ENCODE data around the gene LRRC75B. TPM values are rescaled to one million over a fixed set of nuclear protein-coding genes. Genes with fewer than 3 reads are reported as not detected.

Gene LRRC75B
- total and polyA plus RNA-seq, 9 of the 15 experiments (the other 6 are each of a cell fraction or from before 2014, with no cell fraction given), result 0.10 to 2.8 (median 1.0) TPM; not detected in 1

GRCh38 chr22:24563246-24563645, 29.6 kb downstream of the LRRC75B start (continued):
- TF ChIP-seq CREB5 (CRISPR knock-in tag; IDR thresholded peaks at IDR 0.05) (no peak), RNF219 (CRISPR knock-in tag; IDR thresholded peaks at IDR 0.05) (no peak), THRA (IDR thresholded peaks at IDR 0.05) (no peak), MXI1 (IDR thresholded peaks at IDR 0.05; ENCODE audit: low read depth, low read length) (no peak), SMARCE1 (IDR thresholded peaks at IDR 0.05) (no peak), ZNF121 (CRISPR knock-in tag; conservative IDR thresholded peaks at IDR 0.05) (no peak)

GRCh38 chr22:24559471-24559870, 33.4 kb downstream of the LRRC75B start:
- H3K9me1 ChIP-seq (ENCODE audit: control insufficient read depth, insufficient read depth, low read length), result no peaks in the 10 kb centered on the region
- no peak for TF ChIP-seq ZNF174 (CRISPR knock-in tag; IDR thresholded peaks at IDR 0.05)
- TF ChIP-seq VEZF1 (CRISPR knock-in tag; IDR thresholded peaks at IDR 0.05), result no peak
- no peak for TF ChIP-seq CAMTA2 (CRISPR knock-in tag; conservative IDR thresholded peaks at IDR 0.05)
- H3K79me2 ChIP-seq (ENCODE audit: control insufficient read depth, insufficient read depth, low read length), result peaks cover 88% of the 10 kb centered on the region
- H3K36me3 ChIP-seq (ENCODE audit: control insufficient read depth, insufficient read depth, low read length), result peaks cover 66% of the 10 kb centered on the region
- H4K20me1 ChIP-seq (replicated peaks; ENCODE audit: control insufficient read depth, insufficient read depth, low read length), result peaks cover 11% of the 10 kb centered on the region
- no TSS peak for BruUV-seq (replicated peaks)
- DNase-seq (ENCODE audit: extremely low read depth in 1 of 4, low spot score in 3 of 4) (peak in 1 of 4 experiments; percentile 10), FAIRE-seq (no peak), ATAC-seq (no peak)
- no peaks in the 10 kb centered on the region for H3K27me3 ChIP-seq (ENCODE audit: control insufficient read depth in 2 of 2, insufficient read depth in 2 of 2, low read length in 2 of 2)
- no peak overlapping the region for H2AFZ ChIP-seq (ENCODE audit: low read depth, low read length)
- ChIA-PET CTCF (ENCODE audit: low intra/inter-chr PET ratio) (no interaction called here), POLR2A (interaction anchor here (1.8 kb wide), 1 partner anchor 10 kb away, joined by 4 read pairs; no protein-coding TSS in a partner anchor)
- H3K9me3 ChIP-seq (replicated peaks; ENCODE audit: control insufficient read depth, insufficient read depth, low read depth, low read length), result no peaks in the 10 kb centered on the region
- intact Hi-C loops (cut with micrococcal nuclease) (no loop called here), in situ Hi-C loops (cut with MboI) (no loop called here)
- H3K9ac ChIP-seq (ENCODE audit: insufficient read depth in 1 of 2, low read depth in 2 of 2, low read length in 2 of 2), result no peak overlapping the region
- H3K27ac ChIP-seq (ENCODE audit: extremely low read depth, low read depth, low read length), result no peak overlapping the region
- H3K4me1 ChIP-seq (replicated peaks in 1 of 2; ENCODE audit: control insufficient read depth in 2 of 2, insufficient read depth in 2 of 2, low read length in 2 of 2), result peaks cover 11 to 13% of the 10 kb centered on the region in 2 experiments; a peak in 4 of 5 replicates
- H3K4me2 ChIP-seq (ENCODE audit: insufficient read depth, low read length), result no peak overlapping the region
- no peak overlapping the region for H3K4me3 ChIP-seq
- WGBS (ENCODE audit: insufficient coverage, low coverage, missing lambda C conversion rate), result 56% methylated on average over 4 of the region's 4 CpGs
